ENCODE data around the gene LRPPRC.

The LRPPRC gene

GRCh38 chr2:43872151-43872550 is 123.6 kb downstream of the LRPPRC start:
- DNase-seq (ENCODE audit: low spot score), result no peak

DNA sequence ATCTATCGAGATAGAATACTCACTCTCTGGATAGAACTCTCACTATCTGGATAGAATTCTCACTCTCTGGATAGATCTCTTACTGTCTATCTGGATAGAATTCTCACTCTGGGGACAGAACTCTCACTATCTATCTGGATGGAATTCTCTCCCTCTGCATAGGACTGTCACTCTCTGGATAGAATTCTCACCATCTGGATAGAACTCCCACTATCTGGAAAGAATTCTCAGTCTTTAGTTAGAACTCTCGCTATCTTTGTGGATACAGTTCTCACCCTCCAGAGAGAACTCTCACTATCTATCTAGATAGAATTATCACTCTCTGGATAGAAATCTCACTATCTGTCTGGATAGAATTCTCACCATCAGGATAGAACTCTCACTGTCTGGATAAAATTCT is 140.5 kb downstream of the LRPPRC start:
- no peak for DNase-seq (ENCODE audit: low spot score)

DNA sequence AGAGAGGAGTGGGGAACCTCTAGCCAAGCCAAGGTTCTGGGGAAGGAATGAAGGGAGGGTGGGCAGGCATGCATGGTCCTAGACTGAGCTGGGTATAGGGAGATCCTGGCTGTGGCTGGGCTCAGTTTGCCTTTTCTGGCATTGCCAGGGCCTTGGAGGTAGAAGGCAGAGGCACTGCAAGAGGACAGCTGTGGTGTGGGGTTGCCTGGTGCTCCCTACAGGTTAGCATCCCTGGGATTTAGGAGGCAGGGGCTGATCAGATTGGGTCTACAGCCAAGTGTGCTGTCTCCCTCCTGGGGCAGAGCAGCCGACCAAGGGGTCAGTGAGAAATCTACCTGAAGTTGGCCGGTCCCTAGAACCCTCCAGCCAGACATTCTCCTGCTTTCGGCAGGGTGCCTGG is 141.1 kb downstream of the LRPPRC start:
- DNase-seq (ENCODE audit: low spot score), result no peak

DNA sequence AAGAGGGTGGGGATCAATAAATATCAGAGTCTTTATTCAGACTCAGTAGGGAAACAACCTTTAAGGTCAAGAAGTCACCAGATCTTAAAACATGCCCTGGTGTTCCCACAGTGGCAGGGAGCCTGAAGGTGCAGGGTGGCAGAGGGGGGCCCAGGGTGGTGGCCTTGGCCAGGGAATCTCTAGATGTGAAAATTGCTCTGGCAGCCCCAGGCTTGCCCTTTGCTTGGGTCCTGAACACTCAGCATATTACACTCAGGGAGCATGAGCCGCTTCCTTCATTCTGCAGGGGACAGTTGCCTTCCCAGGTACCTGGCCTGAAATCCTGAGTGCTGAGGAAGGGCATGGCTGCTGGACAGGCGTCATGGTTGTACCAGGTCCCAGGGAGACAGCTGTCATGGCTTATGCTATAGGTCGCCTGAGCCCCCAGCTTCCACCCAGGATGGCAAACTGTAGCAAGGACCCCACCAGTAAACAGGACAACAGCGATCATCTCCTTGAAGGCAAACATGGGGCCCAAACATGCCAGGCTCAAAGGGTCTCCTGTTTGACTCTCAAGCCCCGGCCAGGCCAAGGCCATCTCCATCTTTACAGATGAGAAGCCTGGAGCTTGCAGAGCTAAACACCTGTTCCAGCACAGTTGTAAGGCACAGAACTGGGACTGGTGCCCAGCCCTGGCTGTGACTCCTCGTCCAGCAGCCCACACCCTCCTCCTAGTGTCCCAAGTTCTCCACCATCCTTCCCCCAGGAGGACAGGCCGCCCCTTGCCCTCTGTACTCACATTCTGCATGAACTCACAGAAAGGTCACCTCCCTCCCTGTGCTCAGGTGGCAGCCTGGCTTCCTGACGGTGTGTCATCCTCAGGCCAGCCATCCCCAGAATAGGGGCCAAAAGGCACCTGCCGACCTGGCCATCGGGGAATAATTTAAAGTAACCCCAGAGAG is 142.4 kb downstream of the LRPPRC start:
- no peak for DNase-seq (ENCODE audit: low spot score)

DNA sequence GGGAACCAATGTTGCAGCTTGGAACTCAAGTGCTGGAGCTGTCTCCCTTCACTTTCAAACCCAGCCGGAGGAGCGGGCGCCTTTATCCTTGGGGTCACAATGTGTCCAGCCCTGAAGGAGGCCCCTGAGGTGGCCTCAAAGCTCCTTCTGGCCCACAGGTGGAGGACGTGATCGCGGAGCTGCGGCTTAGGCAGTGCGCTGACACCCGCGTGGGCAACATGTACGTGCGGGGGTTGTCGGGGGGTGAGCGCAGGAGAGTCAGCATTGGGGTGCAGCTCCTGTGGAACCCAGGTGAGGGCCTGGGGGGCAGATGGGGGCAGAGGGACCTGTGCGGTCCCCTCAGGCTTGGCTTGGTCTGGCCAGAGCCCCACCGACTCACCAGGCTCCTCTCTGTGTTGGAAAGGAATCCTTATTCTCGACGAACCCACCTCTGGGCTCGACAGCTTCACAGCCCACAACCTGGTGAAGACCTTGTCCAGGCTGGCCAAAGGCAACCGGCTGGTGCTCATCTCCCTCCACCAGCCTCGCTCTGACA is 143.5 kb downstream of the LRPPRC start:
- DNase-seq (ENCODE audit: low spot score), result no peak

DNA sequence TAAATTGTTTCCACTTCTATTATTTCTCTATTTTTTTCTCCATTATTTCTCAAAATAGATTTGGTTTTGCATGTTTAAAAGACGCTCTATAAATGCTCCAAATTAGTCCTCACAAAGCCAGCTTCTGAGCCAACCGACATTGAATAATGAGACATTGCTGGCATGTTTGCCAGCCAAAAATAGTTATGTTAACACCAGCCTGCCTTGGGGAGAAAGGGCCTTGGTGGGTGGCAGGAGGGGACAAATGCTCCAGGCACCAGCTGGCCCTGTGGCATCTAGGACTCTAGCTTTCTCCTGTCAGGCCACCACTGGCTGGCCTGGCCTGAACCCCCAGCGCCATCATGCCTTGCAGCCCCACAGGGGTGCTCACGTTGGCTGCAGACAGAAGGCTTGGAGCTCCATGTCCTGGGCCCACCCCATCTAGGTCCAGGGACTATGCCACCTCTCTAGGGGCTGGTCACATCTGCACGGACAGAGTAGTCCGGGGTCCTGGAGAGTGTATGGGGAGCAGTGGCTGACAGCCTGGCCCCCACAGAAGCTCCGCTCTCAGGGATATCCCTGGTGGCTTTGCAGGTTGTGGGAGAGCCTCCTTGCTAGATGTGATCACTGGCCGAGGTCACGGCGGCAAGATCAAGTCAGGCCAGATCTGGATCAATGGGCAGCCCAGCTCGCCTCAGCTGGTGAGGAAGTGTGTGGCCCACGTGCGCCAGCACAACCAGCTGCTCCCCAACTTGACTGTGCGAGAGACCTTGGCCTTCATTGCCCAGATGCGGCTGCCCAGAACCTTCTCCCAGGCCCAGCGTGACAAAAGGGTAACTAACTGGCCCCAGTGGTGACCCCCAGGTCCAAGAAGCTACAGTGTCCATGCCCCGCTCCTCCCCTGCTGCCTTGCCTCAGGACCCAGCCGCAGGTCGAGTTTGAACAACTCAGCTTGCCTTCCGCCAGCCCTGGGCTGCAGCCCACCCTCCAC is 144.5 kb downstream of the LRPPRC start:
- no peak for DNase-seq (ENCODE audit: low spot score)

DNA sequence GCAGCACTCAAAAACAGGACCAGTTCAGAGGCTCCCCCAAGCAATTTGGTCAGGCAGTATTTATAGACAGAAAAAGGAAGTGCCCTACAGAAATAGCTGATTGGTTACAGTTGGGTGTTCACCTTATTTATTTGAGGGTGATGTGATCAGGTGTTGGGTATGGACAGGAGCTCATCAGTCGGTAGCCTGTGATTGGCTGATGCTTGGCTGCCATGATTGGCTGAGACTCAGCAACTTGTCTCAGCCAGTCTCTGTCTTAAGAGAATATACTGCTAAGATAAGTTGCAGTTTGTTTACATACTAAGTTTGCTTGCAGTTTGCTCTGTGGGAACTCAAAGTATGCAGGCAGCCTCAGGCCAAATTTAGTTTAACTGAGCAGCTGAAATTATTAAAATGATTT is 147.6 kb downstream of the LRPPRC start:
- DNase-seq (ENCODE audit: low spot score), result no peak

DNA sequence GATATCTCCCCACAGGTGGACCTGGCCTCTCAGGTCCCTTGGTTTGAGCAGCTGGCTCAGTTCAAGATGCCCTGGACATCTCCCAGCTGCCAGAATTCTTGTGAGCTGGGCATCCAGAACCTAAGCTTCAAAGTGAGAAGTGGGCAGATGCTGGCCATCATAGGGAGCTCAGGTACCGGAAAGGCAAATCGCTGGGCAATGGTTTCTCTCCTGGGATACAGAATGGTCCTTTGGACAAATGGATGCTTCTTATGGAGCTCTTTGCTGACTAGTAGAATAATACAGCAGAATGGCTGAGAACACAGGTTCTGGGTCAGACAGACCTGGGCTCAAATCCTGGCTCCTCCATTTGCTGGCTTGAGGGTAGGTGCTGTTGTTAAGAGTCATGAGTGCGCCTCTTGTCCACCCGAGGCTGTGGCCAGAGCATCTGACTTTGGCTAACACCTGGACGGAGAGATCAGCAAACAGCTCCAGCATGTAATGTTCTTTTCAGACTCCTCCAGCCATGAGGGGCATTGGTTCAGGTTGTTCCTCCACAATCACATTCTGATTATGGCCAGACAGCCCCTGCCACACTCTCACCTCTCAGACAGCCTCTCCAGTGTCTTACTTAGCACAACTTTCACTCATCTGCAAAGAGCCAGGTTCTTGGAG is 149.5 kb downstream of the LRPPRC start:
- no peak for DNase-seq (ENCODE audit: low spot score)

DNA sequence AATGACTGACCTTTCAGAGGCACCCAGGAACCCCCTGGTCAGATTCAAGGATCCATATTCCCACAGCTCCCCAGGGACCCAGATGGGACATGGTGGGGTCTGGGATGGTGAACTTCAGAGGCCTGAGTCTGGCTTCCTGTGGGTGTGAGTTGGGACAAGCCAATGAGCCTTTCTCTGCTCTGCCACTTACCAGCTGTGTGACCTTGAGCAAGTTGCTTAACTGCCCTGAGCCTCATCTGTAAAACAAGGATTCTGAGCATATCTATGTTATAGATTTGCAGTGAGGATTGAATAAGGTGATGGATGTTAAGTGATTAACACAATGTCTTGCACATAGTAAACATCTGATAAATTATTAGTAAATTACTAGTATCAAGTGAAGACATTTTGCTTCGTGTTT is 150.6 kb downstream of the LRPPRC start:
- no peak for DNase-seq (ENCODE audit: low spot score)

- DNase-seq (ENCODE audit: low spot score), result no peak
These were observed 152.9 kb downstream of the LRPPRC start for GRCh38 chr2:43842866-43843226.

GRCh38 chr2:43841949-43842865 is 153.6 kb downstream of the LRPPRC start:
- DNase-seq (ENCODE audit: low spot score), result no peak

- DNase-seq (ENCODE audit: low spot score), result no peak
These were observed 154.8 kb downstream of the LRPPRC start for GRCh38 chr2:43840965-43841364.

DNA sequence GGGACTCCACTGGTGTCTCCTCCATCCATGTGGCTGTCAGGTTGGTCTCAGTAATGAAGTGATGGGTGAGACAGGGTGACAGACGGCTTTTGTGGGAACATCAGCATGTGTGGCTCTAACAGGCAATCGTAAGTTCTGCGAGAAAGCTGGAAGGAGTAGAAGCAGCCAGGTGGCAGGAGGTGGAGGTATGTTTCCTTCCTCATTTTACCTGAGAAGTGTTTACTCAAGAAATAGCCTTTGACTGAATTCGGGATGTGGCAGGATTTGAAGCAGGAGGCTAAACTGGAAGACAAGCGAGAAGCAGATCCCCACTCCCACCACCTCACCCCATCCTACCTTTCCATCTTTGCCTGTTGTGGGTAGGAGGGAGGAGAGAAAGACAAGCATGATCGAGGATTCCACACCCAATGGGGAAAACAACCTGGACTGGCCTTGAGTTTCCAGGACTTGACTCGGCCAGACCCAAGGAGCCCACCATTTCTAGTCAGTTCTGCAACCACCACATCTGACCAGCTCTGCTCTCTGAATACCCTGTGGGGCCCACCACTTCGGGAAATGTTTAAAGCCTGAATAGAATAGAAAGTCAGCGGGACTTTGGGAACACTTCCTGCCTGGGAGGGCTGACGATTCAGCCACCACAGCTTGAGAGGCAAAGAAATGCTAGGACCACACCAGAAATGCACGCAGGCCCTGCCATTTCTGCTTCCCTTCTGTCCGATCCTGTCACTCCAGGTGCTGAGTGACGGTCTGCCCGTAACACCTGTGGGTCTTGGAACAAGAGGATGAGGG is 155.8 kb downstream of the LRPPRC start:
- no peak for DNase-seq (ENCODE audit: low spot score)

DNA sequence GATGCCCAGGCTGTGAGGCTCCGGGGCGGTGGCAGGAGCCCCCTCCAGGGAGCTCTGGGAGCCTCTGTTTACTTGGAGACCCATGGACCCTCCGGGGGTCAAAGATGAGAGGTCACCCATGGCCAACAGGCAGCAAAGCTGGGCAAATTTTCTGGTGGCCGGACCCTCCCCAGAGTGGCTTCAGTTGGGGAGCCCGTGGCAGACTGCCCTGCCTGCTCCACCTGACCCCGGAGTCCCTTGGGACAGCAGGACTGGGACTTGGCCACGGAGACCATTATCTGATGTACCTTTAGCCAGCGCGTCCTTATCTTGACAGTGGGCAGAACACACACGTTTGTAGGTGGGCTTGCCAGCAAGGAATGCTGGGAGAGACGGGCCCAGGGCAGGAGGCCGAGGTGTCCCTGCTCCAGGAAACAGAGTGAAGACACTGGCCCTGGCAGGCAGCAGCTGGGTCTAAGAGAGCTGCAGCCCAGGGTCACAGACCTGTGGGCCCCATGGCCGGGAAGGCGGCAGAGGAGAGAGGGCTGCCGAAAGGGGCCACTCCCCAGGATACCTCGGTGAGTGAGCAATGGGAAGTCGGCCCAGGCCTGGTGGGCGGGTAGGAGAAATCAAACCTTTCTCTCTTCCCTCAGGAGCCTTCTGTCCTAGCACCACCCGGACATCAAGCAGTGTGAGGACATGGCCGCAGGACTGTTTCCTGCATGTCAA is 157.1 kb downstream of the LRPPRC start, which contains the start of the genes ABCG5 and ABCG8:
Gene ABCG5, minus strand, starts transcription at position 280 of the 708 bp plus-strand sequence. Its CDS starts 160 bp downstream, at position 120.
Gene ABCG8, plus strand, starts transcription at position 412 of the 708 bp plus-strand sequence. Its CDS starts 83 bp downstream, at position 495.
- DNase-seq (ENCODE audit: low spot score), result peak; percentile 45

- no peak for DNase-seq (ENCODE audit: low spot score)
These were observed 157.8 kb downstream of the LRPPRC start for GRCh38 chr2:43837831-43838559.

GRCh38 chr2:43837033-43837432 is 158.8 kb downstream of the LRPPRC start:
- no peak for DNase-seq (ENCODE audit: low spot score)
